Liver (tissue), 9 donors: ENCODE data around the gene TAL1. TPM values are rescaled to one million over a fixed set of nuclear protein-coding genes. Genes with fewer than 3 reads are reported as not detected.

Source experiments
- DNase-seq: peaks from one replicate; pipeline ENCODE4 v3.0.0-alpha.2; 2017; ENCODE audit warnings: low spot score
- H3K27ac ChIP-seq, 2 donors: one replicate each; pipeline ENCODE4 v1.7.0; 2013; ENCODE audit warnings: inconsistent platforms in 2 of 2, low read length in 2 of 2, control low read depth in 1 of 2, low read depth in 1 of 2, mild to moderate bottlenecking in 1 of 2
- H3K27me3 ChIP-seq, 4 donors: one replicate each; pipeline versions ENCODE4 v1.6.1 to v1.7.0; 2013; ENCODE audit warnings: low read length in 3 of 4, inconsistent platforms in 1 of 4, mild to moderate bottlenecking in 1 of 4, moderate library complexity in 1 of 4; ENCODE audit not compliant: control insufficient read depth in 4 of 4, insufficient read depth in 4 of 4
- H3K36me3 ChIP-seq, 4 donors: one replicate each; pipeline versions ENCODE4 v1.6.1 to v1.7.0; 2013; ENCODE audit warnings: low read length in 3 of 4, mild to moderate bottlenecking in 3 of 4, low read depth in 1 of 4, moderate library complexity in 1 of 4; ENCODE audit not compliant: control insufficient read depth in 4 of 4, insufficient read depth in 3 of 4
- H3K4me1 ChIP-seq, 4 donors: one replicate each; pipeline versions ENCODE4 v1.6.1 to v1.7.0; 2013; ENCODE audit warnings: low read length in 3 of 4, mild to moderate bottlenecking in 3 of 4, moderate library complexity in 1 of 4; ENCODE audit not compliant: control insufficient read depth in 4 of 4, insufficient read depth in 4 of 4
- H3K4me3 ChIP-seq, 3 donors: one replicate each; pipeline versions ENCODE4 v1.6.1 to v1.7.0; 2013; ENCODE audit warnings: low read length in 3 of 3, control low read depth in 1 of 3, low read depth in 1 of 3, mild to moderate bottlenecking in 1 of 3
- H3K9ac ChIP-seq, 2 donors: one replicate each; pipeline ENCODE4 v1.7.0; 2013; ENCODE audit warnings: low read length in 2 of 2, mild to moderate bottlenecking in 2 of 2, moderate library complexity in 2 of 2, control low read depth in 1 of 2, low read depth in 1 of 2
- H3K9me3 ChIP-seq, 4 donors: one replicate each; pipeline versions ENCODE4 v1.6.1 to v1.7.0; 2013; ENCODE audit warnings: low read length in 3 of 4; ENCODE audit not compliant: control insufficient read depth in 4 of 4
- FOXA2 ChIP-seq: IDR thresholded peaks from 2 replicates; pipeline ENCODE4 v1.6.1; 2016; ENCODE audit warnings: antibody characterized with exemption
- HNF4G ChIP-seq: IDR thresholded peaks from 2 replicates; pipeline ENCODE4 v1.6.1; 2016; ENCODE audit warnings: antibody characterized with exemption
- JUND ChIP-seq, 2 donors: IDR thresholded peaks; 2 replicates each; pipeline ENCODE4 v1.6.1; 2016; ENCODE audit warnings: antibody characterized with exemption in 2 of 2
- WGBS: extraction: QIAGEN DNeasy Blood & Tissue Kit; methylation state at CpG from one replicate; pipeline ENCODE4 v1.1.7; 2013; 5-methylcytosine and 5-hydroxymethylcytosine counted together
- polyA plus RNA-seq, 2 donors: library from polyadenylated mRNA; stranded (reverse) in 1 of 2; unstranded in 1 of 2; fragments of 200-250 nt in 1 of 2; fragments of >200 nt in 1 of 2; fragmentation: Nextera tagmentation in 1 of 2; extraction: Ambion mirVana in 1 of 2; gene quantifications; one replicate each; pipeline versions ENCODE4 v1.2.1 to v1.2.3, GENCODE V29; 2013 to 2015
- total RNA-seq, 2 donors: library from RNA; depleted of rRNA; stranded (reverse); fragments of >200 nt; gene quantifications; one replicate each; pipeline ENCODE4 v1.2.3, GENCODE V29; 2014
- TF ChIP-seq, protein P1 (sequence below): IDR thresholded peaks from 2 replicates; pipeline ENCODE4 v1.6.1; 2016; ENCODE audit warnings: antibody characterized with exemption
- TF ChIP-seq, protein P2 (sequence below): IDR thresholded peaks from 2 replicates; pipeline ENCODE4 v1.6.1; 2016; ENCODE audit warnings: antibody characterized with exemption
- TF ChIP-seq, protein P3 (sequence below): fragments of 150-350 bp; IDR thresholded peaks from 2 replicates; pipeline ENCODE4 v1.5.1; 2017; ENCODE audit warnings: improper control_type of control experiment, low read depth, low read length; ENCODE audit not compliant: missing input control
- TF ChIP-seq, protein P4 (sequence below): IDR thresholded peaks from 2 replicates; pipeline ENCODE4 v1.6.1; 2016; ENCODE audit warnings: antibody characterized with exemption, mild to moderate bottlenecking
- donor health status: healthy.
- donor health status: healthy.
- donor health status: healthy.
- donor health status: healthy.
- donor health status: healthy.

TAL1 gene
- total and polyA plus RNA-seq, 4 donors: 0.79 to 184 (median 2.3) TPM

DNA sequence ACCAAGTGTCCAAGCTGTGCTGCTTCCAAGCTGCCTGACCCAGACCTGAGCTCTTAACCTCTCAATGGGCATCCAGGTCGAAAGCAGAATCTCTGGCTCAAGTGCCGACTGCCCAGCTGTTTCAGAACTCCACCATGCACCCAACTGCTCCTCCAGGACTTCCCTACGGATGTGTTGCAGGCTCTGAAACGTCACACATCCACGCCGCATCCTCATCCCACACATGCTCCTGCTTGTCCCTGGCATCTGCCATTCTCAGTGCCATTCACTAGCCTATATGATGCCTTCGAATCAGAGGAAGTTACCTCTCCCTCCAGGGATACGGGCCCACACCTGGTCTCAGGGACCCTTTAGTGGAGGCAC, 53.4 kb downstream of the TAL1 start:
- Histone ChIP-seq H3K4me3 (no peak overlapping the region), H3K9ac (no peak overlapping the region), H3K36me3 (no peaks in the 10 kb centered on the region), H3K27me3 (peaks cover 0 to 3% (median 0%) of the 10 kb centered on the region in 4 donors), H3K9me3 (no peaks in the 10 kb centered on the region), H3K4me1 (peaks cover 0 to 21% (median 10%) of the 10 kb centered on the region in 4 donors), H3K27ac (no peak overlapping the region)
- WGBS: 75% methylated on average over 8 of the region's 8 CpGs
- TF ChIP-seq, protein P1, sequence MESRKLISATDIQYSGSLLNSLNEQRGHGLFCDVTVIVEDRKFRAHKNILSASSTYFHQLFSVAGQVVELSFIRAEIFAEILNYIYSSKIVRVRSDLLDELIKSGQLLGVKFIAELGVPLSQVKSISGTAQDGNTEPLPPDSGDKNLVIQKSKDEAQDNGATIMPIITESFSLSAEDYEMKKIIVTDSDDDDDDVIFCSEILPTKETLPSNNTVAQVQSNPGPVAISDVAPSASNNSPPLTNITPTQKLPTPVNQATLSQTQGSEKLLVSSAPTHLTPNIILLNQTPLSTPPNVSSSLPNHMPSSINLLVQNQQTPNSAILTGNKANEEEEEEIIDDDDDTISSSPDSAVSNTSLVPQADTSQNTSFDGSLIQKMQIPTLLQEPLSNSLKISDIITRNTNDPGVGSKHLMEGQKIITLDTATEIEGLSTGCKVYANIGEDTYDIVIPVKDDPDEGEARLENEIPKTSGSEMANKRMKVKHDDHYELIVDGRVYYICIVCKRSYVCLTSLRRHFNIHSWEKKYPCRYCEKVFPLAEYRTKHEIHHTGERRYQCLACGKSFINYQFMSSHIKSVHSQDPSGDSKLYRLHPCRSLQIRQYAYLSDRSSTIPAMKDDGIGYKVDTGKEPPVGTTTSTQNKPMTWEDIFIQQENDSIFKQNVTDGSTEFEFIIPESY: no peak
- no peak for TF ChIP-seq JUND (IDR thresholded peaks at IDR 0.05)
- TF ChIP-seq, protein P2, sequence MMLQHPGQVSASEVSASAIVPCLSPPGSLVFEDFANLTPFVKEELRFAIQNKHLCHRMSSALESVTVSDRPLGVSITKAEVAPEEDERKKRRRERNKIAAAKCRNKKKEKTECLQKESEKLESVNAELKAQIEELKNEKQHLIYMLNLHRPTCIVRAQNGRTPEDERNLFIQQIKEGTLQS: no peak
- TF ChIP-seq, protein P3, sequence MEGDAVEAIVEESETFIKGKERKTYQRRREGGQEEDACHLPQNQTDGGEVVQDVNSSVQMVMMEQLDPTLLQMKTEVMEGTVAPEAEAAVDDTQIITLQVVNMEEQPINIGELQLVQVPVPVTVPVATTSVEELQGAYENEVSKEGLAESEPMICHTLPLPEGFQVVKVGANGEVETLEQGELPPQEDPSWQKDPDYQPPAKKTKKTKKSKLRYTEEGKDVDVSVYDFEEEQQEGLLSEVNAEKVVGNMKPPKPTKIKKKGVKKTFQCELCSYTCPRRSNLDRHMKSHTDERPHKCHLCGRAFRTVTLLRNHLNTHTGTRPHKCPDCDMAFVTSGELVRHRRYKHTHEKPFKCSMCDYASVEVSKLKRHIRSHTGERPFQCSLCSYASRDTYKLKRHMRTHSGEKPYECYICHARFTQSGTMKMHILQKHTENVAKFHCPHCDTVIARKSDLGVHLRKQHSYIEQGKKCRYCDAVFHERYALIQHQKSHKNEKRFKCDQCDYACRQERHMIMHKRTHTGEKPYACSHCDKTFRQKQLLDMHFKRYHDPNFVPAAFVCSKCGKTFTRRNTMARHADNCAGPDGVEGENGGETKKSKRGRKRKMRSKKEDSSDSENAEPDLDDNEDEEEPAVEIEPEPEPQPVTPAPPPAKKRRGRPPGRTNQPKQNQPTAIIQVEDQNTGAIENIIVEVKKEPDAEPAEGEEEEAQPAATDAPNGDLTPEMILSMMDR: no peak
- TF ChIP-seq FOXA2: no peak
- no peak for DNase-seq

DNA sequence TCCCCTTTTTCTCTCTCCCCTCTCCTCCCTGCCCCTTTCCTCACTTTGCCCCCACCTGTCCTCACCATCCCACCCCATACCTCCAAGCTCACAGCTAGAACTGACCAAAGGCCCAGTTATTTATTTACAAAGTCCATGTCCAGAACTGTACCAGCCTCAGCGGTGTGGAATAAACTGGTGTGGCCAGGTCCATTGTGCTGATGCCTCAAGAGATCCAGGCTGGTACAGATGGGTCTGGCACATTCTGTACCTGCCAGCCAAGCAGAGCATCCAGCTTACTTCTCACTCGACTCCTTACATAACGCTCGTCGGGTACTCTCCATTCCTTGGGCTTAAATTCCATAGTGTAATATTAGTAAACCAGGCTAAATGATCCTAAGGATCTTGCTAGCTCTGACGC, 54.0 kb downstream of the TAL1 start:
- H3K27me3 ChIP-seq: peaks cover 0 to 3% (median 0%) of the 10 kb centered on the region in 4 donors
- TF ChIP-seq HNF4G: no peak
- TF ChIP-seq, protein P4, sequence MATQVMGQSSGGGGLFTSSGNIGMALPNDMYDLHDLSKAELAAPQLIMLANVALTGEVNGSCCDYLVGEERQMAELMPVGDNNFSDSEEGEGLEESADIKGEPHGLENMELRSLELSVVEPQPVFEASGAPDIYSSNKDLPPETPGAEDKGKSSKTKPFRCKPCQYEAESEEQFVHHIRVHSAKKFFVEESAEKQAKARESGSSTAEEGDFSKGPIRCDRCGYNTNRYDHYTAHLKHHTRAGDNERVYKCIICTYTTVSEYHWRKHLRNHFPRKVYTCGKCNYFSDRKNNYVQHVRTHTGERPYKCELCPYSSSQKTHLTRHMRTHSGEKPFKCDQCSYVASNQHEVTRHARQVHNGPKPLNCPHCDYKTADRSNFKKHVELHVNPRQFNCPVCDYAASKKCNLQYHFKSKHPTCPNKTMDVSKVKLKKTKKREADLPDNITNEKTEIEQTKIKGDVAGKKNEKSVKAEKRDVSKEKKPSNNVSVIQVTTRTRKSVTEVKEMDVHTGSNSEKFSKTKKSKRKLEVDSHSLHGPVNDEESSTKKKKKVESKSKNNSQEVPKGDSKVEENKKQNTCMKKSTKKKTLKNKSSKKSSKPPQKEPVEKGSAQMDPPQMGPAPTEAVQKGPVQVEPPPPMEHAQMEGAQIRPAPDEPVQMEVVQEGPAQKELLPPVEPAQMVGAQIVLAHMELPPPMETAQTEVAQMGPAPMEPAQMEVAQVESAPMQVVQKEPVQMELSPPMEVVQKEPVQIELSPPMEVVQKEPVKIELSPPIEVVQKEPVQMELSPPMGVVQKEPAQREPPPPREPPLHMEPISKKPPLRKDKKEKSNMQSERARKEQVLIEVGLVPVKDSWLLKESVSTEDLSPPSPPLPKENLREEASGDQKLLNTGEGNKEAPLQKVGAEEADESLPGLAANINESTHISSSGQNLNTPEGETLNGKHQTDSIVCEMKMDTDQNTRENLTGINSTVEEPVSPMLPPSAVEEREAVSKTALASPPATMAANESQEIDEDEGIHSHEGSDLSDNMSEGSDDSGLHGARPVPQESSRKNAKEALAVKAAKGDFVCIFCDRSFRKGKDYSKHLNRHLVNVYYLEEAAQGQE: no peak
- TF ChIP-seq, protein P1: no peak
- 82% methylated on average over 6 of the region's 6 CpGs for WGBS
- no peaks in the 10 kb centered on the region for H3K9me3 ChIP-seq
- no peak overlapping the region for H3K4me3 ChIP-seq
- no peaks in the 10 kb centered on the region for H3K36me3 ChIP-seq
- no peak for DNase-seq
- peaks cover 0 to 21% (median 10%) of the 10 kb centered on the region in 4 donors for H3K4me1 ChIP-seq
- H3K9ac ChIP-seq: no peak overlapping the region
- H3K27ac ChIP-seq: no peak overlapping the region
